Suprapubic skin (tissue), 4 donors: ENCODE results near the gene NHLRC4. TPM values are rescaled to one million over a fixed set of nuclear protein-coding genes. Genes with fewer than 3 reads are reported as not detected.
A peak's percentile ranks its signal among the peaks of the same experiment; 100 is the strongest.

Experiments used
- DNase-seq, 2 donors: peaks; one replicate each; pipeline ENCODE4 v3.0.0-alpha.2; 2019; ENCODE audit warnings: low spot score in 2 of 2
- H3K27ac ChIP-seq: fragments of 200-600 bp; sonication (generic); one replicate; pipeline ENCODE4 v1.5.1; 2019
- H3K27me3 ChIP-seq: fragments of 200-600 bp; sonication (generic); one replicate; pipeline ENCODE4 v1.5.1; 2019
- H3K36me3 ChIP-seq: fragments of 200-600 bp; sonication (generic); one replicate; pipeline ENCODE4 v1.5.1; 2019
- H3K4me1 ChIP-seq: fragments of 200-600 bp; sonication (generic); one replicate; pipeline ENCODE4 v1.5.1; 2019
- H3K4me3 ChIP-seq: fragments of 200-600 bp; sonication (generic); one replicate; pipeline ENCODE4 v1.5.1; 2019; ENCODE audit warnings: mild to moderate bottlenecking
- H3K9me3 ChIP-seq: fragments of 200-600 bp; sonication (generic); one replicate; pipeline ENCODE4 v1.5.1; 2019
- EP300 ChIP-seq: sonication (generic); formaldehyde crosslinking; IDR thresholded peaks from one replicate; pipeline ENCODE4 v1.6.1; 2017; ENCODE audit warnings: antibody characterized with exemption
- POLR2A ChIP-seq, 2 donors: fragments of 450-650 bp; IDR thresholded peaks; one replicate each; pipeline ENCODE4 v1.6.1; 2017; ENCODE audit warnings: antibody characterized with exemption in 2 of 2, mild to moderate bottlenecking in 2 of 2, moderate library complexity in 2 of 2
- POLR2AphosphoS5 ChIP-seq, 3 donors: sonication (generic); formaldehyde crosslinking; IDR thresholded peaks; one replicate each; pipeline ENCODE4 v1.6.1; 2017; ENCODE audit warnings: antibody characterized with exemption in 3 of 3
- WGBS: methylation state at CpG from one replicate; pipeline ENCODE4 v1.1.5; 2018; 5-methylcytosine and 5-hydroxymethylcytosine counted together
- total RNA-seq, 4 donors: library from RNA; depleted of rRNA; stranded (reverse); fragments of >200 nt; gene quantifications; one replicate each; pipeline ENCODE4 v1.1.0, GENCODE V29; 2016
- TF ChIP-seq, protein P1 (sequence below), 2 donors: fragments of 200-600 bp in 1 of 2; fragments of 450-650 bp in 1 of 2; sonication (generic) in 1 of 2; IDR thresholded peaks; one replicate each; pipeline ENCODE4 v1.5.1; 2016 to 2019; ENCODE audit warnings: antibody characterized with exemption in 2 of 2, mild to moderate bottlenecking in 1 of 2, moderate library complexity in 1 of 2

Gene NHLRC4
- total RNA-seq, 4 donors from 2014 or later, result 0.29 to 0.79 (median 0.35) TPM

DNA sequence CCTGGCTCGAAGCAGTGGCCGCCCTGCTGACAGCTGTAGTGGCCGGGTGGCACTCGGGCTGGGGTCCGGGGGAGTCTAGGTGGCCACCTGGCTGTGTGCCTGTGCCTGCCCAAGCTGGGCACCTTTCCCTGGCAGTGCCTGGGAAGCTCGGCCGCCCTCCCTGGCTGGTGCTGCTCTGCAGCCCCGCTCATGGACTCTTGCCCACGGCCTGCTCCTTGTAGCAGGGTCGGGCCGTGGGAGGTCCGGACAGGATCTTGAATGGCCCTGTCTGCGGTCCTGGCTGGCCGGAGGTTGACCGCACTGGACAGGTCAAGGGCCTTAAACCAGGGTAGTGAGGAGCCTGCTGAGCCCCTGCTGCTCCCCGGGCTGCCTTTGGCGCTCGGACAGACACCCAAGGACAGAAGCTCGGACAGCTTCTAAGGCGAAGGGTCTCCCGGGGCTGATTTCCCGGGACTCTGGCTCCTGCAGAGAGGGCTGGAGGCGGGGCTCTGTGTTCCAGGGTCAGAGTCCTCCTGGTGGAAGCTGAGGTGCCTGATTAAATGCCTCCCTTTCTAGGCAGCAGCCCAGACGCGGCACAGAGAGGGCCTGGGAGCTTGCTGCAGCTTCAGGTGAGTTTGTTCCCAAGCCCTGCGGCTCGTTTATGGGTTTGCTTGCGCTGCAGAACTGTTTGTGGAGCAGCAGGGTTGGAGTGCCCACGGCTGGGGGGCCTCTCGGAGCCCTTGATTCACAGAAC, 33.2 kb upstream of the NHLRC4 start:
- no peak for DNase-seq
- 87% methylated on average over 4 of the region's 30 CpGs for WGBS
- no peak overlapping the region for H3K4me3 ChIP-seq
- no peaks in the 10 kb centered on the region for H3K27me3 ChIP-seq
- peaks cover 16% of the 10 kb centered on the region for H3K36me3 ChIP-seq
- no peak overlapping the region for H3K27ac ChIP-seq
- no peaks in the 10 kb centered on the region for H3K9me3 ChIP-seq
- peaks cover 50% of the 10 kb centered on the region for H3K4me1 ChIP-seq
- TF ChIP-seq EP300 (no peak), POLR2AphosphoS5 (IDR thresholded peaks at IDR 0.05) (no peak), POLR2A (IDR thresholded peaks at IDR 0.05) (no peak)
- TF ChIP-seq, protein P1, sequence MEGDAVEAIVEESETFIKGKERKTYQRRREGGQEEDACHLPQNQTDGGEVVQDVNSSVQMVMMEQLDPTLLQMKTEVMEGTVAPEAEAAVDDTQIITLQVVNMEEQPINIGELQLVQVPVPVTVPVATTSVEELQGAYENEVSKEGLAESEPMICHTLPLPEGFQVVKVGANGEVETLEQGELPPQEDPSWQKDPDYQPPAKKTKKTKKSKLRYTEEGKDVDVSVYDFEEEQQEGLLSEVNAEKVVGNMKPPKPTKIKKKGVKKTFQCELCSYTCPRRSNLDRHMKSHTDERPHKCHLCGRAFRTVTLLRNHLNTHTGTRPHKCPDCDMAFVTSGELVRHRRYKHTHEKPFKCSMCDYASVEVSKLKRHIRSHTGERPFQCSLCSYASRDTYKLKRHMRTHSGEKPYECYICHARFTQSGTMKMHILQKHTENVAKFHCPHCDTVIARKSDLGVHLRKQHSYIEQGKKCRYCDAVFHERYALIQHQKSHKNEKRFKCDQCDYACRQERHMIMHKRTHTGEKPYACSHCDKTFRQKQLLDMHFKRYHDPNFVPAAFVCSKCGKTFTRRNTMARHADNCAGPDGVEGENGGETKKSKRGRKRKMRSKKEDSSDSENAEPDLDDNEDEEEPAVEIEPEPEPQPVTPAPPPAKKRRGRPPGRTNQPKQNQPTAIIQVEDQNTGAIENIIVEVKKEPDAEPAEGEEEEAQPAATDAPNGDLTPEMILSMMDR (IDR thresholded peaks at IDR 0.05), result no peak

DNA sequence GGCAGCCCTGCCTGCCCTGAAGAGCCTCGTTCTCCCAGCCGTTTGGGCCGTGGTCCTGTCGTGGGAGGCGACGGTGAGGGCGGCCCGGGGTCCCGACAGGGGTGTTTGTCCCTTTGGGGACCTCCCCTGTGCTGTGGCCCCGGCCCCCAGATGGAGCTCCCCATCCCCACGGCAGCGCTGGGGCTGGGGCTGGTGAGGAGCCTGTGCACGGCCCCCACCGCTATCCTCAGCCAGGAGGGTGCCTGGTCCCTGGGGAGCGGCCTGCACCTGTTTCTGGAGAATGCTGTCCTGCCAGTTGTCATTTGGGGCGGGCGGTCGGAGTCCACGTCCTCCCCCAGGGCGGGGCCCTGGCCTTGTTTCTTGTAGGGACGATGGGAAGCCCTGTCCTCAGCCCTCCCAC, 32.7 kb upstream of the NHLRC4 start:
- Histone ChIP-seq H3K4me1 (peaks cover 44% of the 10 kb centered on the region), H3K4me3 (no peak overlapping the region), H3K36me3 (peaks cover 17% of the 10 kb centered on the region), H3K27ac (no peak overlapping the region), H3K9me3 (no peaks in the 10 kb centered on the region), H3K27me3 (no peaks in the 10 kb centered on the region)
- TF ChIP-seq POLR2AphosphoS5 (IDR thresholded peaks at IDR 0.05) (no peak), POLR2A (IDR thresholded peaks at IDR 0.05) (no peak), EP300 (no peak)
- TF ChIP-seq, protein P1 (IDR thresholded peaks at IDR 0.05), result no peak
- no peak for DNase-seq
- no CpG with 5 or more reads among the region's 21 CpGs for WGBS

DNA sequence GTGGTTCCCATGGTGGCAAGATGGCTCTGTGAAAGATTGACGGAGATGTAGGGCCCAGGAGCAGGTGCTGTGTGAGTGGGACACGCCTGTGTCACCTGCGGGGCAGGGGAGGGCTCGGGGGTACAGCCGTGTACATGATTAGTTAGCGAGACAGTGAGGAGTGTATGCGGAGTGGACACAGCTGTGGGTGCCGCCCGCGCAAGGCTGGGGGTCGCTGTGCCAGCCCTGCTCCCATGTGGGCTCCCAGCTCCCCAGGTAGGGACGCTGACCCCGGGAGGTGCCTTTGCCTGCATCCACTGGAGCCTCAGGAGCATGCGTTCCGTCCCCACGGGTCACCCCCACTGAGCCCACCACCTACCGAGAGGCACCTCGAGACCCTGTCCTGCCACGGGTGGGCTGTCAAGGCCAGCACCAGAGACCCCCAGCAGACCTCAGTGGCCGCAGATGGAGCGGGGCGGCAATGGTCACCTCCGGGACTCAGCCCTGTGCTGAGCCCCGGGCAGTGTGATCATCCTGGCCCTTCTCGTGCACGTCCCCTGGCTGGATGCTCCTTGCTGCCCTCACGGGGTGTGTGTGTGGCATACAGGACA, 31.9 kb upstream of the NHLRC4 start:
- Histone ChIP-seq H3K36me3 (peaks cover 22% of the 10 kb centered on the region), H3K4me3 (no peak overlapping the region), H3K4me1 (peaks cover 36% of the 10 kb centered on the region), H3K27me3 (no peaks in the 10 kb centered on the region), H3K27ac (peak overlapping the region; percentile 29), H3K9me3 (no peaks in the 10 kb centered on the region)
- WGBS, result 82% methylated on average over 21 of the region's 27 CpGs
- no peak for DNase-seq
- no peak for TF ChIP-seq EP300
- TF ChIP-seq POLR2AphosphoS5 (IDR thresholded peaks at IDR 0.05), result no peak
- TF ChIP-seq, protein P1 (IDR thresholded peaks at IDR 0.05), result no peak
- TF ChIP-seq POLR2A (IDR thresholded peaks at IDR 0.05), result no peak

DNA sequence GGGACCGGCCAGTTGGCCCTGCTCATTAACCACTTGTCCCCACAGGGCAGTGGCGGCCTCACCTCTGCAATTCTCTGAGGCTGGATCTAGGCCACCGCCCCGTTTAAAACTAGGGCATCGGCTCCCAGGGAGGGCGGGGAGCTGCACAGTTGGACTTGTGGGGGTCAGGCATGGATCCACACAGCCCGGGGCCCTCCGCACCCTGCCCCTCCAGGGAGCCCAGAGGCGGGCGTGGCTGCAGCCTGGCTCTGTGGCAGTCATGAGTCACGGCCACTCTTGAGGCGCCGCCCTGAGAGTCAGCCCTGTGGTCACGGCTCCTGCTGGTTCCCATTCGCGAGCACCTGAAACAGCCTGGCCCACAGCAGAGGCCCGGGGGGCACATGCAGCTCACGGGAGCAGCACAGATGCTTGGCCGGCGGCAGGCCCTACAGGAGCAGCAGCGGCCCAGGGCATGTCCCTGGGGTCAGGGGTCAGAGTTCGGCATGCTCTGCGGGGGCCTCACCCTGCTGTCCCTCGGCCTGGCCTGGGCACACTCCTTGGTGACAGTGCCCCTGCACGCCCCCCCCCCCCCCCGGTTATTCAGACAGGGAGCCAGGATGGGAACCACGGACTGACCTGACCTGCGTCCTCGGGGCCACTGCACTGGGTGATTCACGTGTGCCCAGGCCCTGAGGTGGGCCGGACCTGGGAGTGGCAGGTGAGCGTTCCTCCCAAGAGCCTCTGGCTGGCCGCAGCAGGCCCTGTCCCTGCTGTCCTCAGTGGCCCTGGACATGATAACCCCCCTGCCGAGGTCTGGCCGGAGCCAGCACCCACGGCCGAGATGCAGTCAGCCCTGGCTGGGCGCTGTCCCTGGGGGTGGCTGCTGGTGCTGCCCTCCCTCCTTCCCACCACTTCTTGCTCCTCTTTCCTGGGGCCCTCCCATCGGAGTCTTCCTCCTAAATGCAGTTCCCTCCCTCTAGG, 31.1 kb upstream of the NHLRC4 start:
- peak in 1 of 2 donors; percentile 90 for DNase-seq
- Histone ChIP-seq H3K9me3 (no peaks in the 10 kb centered on the region), H3K4me1 (peaks cover 29% of the 10 kb centered on the region), H3K4me3 (no peak overlapping the region), H3K27me3 (no peaks in the 10 kb centered on the region), H3K36me3 (peaks cover 30% of the 10 kb centered on the region), H3K27ac (peak overlapping the region; percentile 29)
- 65% methylated on average over 6 of the region's 39 CpGs for WGBS
- TF ChIP-seq, protein P1 (IDR thresholded peaks at IDR 0.05), result no peak
- no peak for TF ChIP-seq POLR2A (IDR thresholded peaks at IDR 0.05)
- TF ChIP-seq POLR2AphosphoS5 (IDR thresholded peaks at IDR 0.05), result no peak
- TF ChIP-seq EP300, result no peak
